Breast epithelium (tissue), 4 donors: Measurements from ENCODE around the gene NDUFAF5. TPM values are rescaled to one million over a fixed set of nuclear protein-coding genes. Genes with fewer than 3 reads are reported as not detected.

Experiments
- DNase-seq, 2 donors: peaks; one replicate each; pipeline ENCODE4 v3.0.0-alpha.2; 2019; ENCODE audit warnings: low spot score in 2 of 2
- H3K27ac ChIP-seq, 2 donors: fragments of 200-600 bp; sonication (generic) in 1 of 2; one replicate each; pipeline ENCODE4 v1.5.1; 2016 to 2019; ENCODE audit warnings: mild to moderate bottlenecking in 1 of 2
- H3K27me3 ChIP-seq, 2 donors: fragments of 200-600 bp; sonication (generic) in 1 of 2; one replicate each; pipeline versions ENCODE4 v1.5.1 to v1.6.0; 2017 to 2019; ENCODE audit warnings: control low read depth in 1 of 2, mild to moderate bottlenecking in 1 of 2
- H3K36me3 ChIP-seq: fragments of 200-600 bp; one replicate; pipeline ENCODE4 v1.5.1; 2019
- H3K4me1 ChIP-seq, 2 donors: fragments of 200-600 bp; sonication (generic); one replicate each; pipeline ENCODE4 v1.5.1; 2016 to 2019; ENCODE audit warnings: control low read depth in 1 of 2
- H3K4me3 ChIP-seq, 3 donors: fragments of 200-600 bp; sonication (generic); 1 replicate in 2 of 3; 2 replicates in 1 of 3; pipeline ENCODE4 v1.5.1; 2016 to 2019; ENCODE audit warnings: mild to moderate bottlenecking in 3 of 3, moderate library complexity in 2 of 3
- H3K9me3 ChIP-seq, 2 donors: fragments of 200-600 bp; sonication (generic) in 1 of 2; one replicate each; pipeline ENCODE4 v1.5.1; 2016 to 2019; ENCODE audit warnings: control low read depth in 1 of 2
- CTCF ChIP-seq, 3 donors: fragments of 450-650 bp; IDR thresholded peaks; one replicate each; pipeline ENCODE4 v1.5.1; 2016 to 2017; ENCODE audit warnings: antibody characterized with exemption in 3 of 3, mild to moderate bottlenecking in 3 of 3, moderate library complexity in 3 of 3
- POLR2A ChIP-seq: fragments of 450-650 bp; IDR thresholded peaks from one replicate; pipeline ENCODE4 v1.6.1; 2016; ENCODE audit warnings: antibody characterized with exemption, mild to moderate bottlenecking, moderate library complexity
- POLR2AphosphoS5 ChIP-seq, 3 donors: sonication (generic); formaldehyde crosslinking; IDR thresholded peaks; one replicate each; pipeline ENCODE4 v1.6.1; 2017; ENCODE audit warnings: antibody characterized with exemption in 3 of 3
- intact Hi-C: fragments of 100-400 bp; cut with DNase I; formaldehyde crosslinking; loops from one replicate; pipeline ENCODE4 v1.15.1; 2023; ENCODE audit warnings: low total_unique reads
- total RNA-seq, 3 donors: library from RNA; depleted of rRNA; stranded (reverse); fragments of >200 nt; gene quantifications; one replicate each; pipeline ENCODE4 v1.1.0, GENCODE V29; 2016

Gene NDUFAF5
- total RNA-seq, 3 donors from 2014 or later = 15.7 to 20.5 (median 17.0) TPM

- Histone ChIP-seq H3K4me1 (peaks cover 0 to 6% of the 10 kb centered on the region in 2 donors), H3K9me3 (no peaks in the 10 kb centered on the region), H3K36me3 (no peaks in the 10 kb centered on the region), H3K27ac (no peak overlapping the region), H3K27me3 (no peaks in the 10 kb centered on the region), H3K4me3 (no peak overlapping the region)
- no peak for DNase-seq
- intact Hi-C loops = loop anchor here (5.0 to 10.0 kb wide), 2 partner anchors 107 to 664 kb away; no protein-coding TSS in a partner anchor
- TF ChIP-seq POLR2AphosphoS5 (IDR thresholded peaks at IDR 0.05) (no peak), POLR2A (no peak), CTCF (IDR thresholded peaks at IDR 0.05) (no peak)
Measured at GRCh38 chr20:13778827-13779226, 6.0 kb upstream of the NDUFAF5 start.

DNA sequence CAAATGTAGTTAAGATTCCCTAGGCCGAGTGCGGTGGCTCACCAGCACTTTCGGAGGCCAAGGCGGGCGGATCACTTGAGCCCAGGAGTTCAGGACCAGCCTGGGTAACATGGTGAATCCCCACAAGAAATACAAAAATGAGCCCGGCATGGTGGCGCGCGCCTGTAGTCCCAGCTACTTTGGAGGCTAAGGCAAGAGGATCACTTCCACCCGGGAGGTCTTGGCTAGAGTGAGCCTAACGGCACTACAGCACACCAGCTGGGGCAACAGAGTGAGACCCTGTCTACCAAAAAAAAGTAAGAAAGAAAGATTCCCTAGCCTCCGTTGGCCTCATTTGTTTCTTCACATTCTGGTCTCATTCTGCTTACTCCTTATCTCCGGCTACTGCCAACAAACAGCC is 1.3 kb upstream of the NDUFAF5 start:
- peak overlapping the region in 2 of 3 donors; percentile 79 to 86 for H3K4me3 ChIP-seq
- peaks cover 0 to 8% of the 10 kb centered on the region in 2 donors for H3K4me1 ChIP-seq
- H3K36me3 ChIP-seq = no peaks in the 10 kb centered on the region
- TF ChIP-seq POLR2AphosphoS5 (IDR thresholded peaks at IDR 0.05) (no peak), POLR2A (no peak), CTCF (IDR thresholded peaks at IDR 0.05) (no peak)
- DNase-seq = no peak
- H3K27me3 ChIP-seq = no peaks in the 10 kb centered on the region
- no peaks in the 10 kb centered on the region for H3K9me3 ChIP-seq
- intact Hi-C loops = no loop called here
- H3K27ac ChIP-seq = no peak overlapping the region

GRCh38 chr20:13784271-13784892 is 446 bp upstream of the NDUFAF5 start:
- Histone ChIP-seq H3K36me3 (no peaks in the 10 kb centered on the region), H3K27me3 (no peaks in the 10 kb centered on the region), H3K9me3 (no peaks in the 10 kb centered on the region), H3K4me3 (peak overlapping the region; percentile 79 to 86 (median 81)), H3K4me1 (peaks cover 0 to 8% of the 10 kb centered on the region in 2 donors), H3K27ac (peak overlapping the region; percentile 91 to 95)
- no peak for DNase-seq
- intact Hi-C loops = no loop called here
- TF ChIP-seq POLR2A (no peak), CTCF (IDR thresholded peaks at IDR 0.05) (no peak), POLR2AphosphoS5 (IDR thresholded peaks at IDR 0.05) (no peak)

DNA sequence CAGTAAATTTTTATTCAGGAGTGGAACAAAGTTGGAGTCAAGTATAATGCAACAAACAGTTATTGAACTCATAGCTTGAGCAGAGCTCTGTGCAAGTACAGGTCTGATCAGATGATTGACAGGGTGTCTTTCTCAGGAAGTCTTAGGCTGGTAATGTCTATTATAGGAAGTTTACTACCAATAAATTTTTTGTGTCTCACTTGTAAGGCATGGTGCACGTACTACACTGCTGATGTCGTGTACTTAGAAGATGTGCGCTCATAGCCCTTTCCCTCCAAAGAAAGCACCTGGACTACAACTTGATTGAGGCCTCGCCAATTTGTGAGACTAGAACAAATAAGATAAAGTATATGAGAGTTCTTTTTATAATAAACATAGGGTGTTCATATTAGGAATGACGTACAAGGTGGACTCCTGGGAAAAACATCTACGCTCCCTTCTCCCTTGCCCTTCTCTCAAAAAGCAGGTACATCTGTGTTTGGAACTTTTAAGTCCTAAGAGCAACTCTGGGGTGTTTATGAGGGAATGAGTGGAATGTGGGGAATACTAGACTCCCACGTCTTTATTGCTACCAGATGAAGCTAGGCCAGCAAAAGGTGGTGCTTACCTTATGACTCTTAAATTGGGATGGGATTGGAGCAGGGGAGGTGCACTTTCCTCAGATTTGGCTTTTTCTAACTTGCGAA is 1.5 kb downstream of the NDUFAF5 start:
- Histone ChIP-seq H3K27me3 (no peaks in the 10 kb centered on the region), H3K27ac (no peak overlapping the region), H3K9me3 (no peaks in the 10 kb centered on the region), H3K4me3 (peak overlapping the region; percentile 79 to 86 (median 81)), H3K36me3 (no peaks in the 10 kb centered on the region), H3K4me1 (peaks cover 0 to 8% of the 10 kb centered on the region in 2 donors)
- DNase-seq = no peak
- intact Hi-C loops = no loop called here
- TF ChIP-seq POLR2A = no peak
- no peak for TF ChIP-seq CTCF (IDR thresholded peaks at IDR 0.05)

GRCh38 chr20:13788167-13788834 is 3.5 kb downstream of the NDUFAF5 start:
- H3K9me3 ChIP-seq = no peaks in the 10 kb centered on the region
- H3K36me3 ChIP-seq = peaks cover 5% of the 10 kb centered on the region
- no peak for TF ChIP-seq POLR2A
- TF ChIP-seq POLR2AphosphoS5 (IDR thresholded peaks at IDR 0.05) = no peak
- TF ChIP-seq CTCF (IDR thresholded peaks at IDR 0.05) = peak in 2 of 3 donors; percentile 31 to 51
- peaks cover 0 to 8% of the 10 kb centered on the region in 2 donors for H3K4me1 ChIP-seq
- no peak overlapping the region for H3K27ac ChIP-seq
- intact Hi-C loops = no loop called here
- DNase-seq = peak in 1 of 2 donors; percentile 35
- H3K27me3 ChIP-seq = no peaks in the 10 kb centered on the region
- H3K4me3 ChIP-seq = no peak overlapping the region
